Lower leg skin (tissue), 3 donors: ENCODE results near the gene CEP104.

Source experiments
- CTCF ChIP-seq, 3 donors: fragments of 450-650 bp; IDR thresholded peaks; one replicate each; pipeline ENCODE4 v1.5.1; 2016; ENCODE audit warnings: antibody characterized with exemption in 3 of 3, mild to moderate bottlenecking in 3 of 3, moderate library complexity in 2 of 3
- POLR2A ChIP-seq, 2 donors: fragments of 450-650 bp; IDR thresholded peaks; one replicate each; pipeline ENCODE4 v1.6.1; 2016 to 2017; ENCODE audit warnings: antibody characterized with exemption in 2 of 2, mild to moderate bottlenecking in 1 of 2, moderate library complexity in 1 of 2

GRCh38 chr1:3858231-3858981 is 1.4 kb upstream of the CEP104 start:
- TF ChIP-seq CTCF (IDR thresholded peaks at IDR 0.05) = no peak
- no peak for TF ChIP-seq POLR2A (IDR thresholded peaks at IDR 0.05)
